Fibroblast of lung (primary cell): ENCODE measurements around the gene SHANK1.
"Not testable (repeated sequence)": the region's sequence is repeated elsewhere in the genome, so short reads cannot be mapped to it uniquely, and the experiment has no call there.

Experiments used
- CTCF ChIP-seq, 2 donors: IDR thresholded peaks in 1 of 2; conservative IDR thresholded peaks in 1 of 2; 1 replicate in 1 of 2; 2 replicates in 1 of 2; pipeline ENCODE4 v1.5.1; 2011 to 2012; ENCODE audit warnings: low read length in 2 of 2, control low read depth in 1 of 2, inconsistent platforms in 1 of 2, low read depth in 1 of 2, mild to moderate bottlenecking in 1 of 2
- EZH2 ChIP-seq: IDR thresholded peaks from 2 replicates; pipeline ENCODE4 v1.5.1; 2012; ENCODE audit warnings: low read length, control low read depth, mild to moderate bottlenecking; ENCODE audit errors: missing control alignments

- not testable (repeated sequence) for TF ChIP-seq CTCF (conservative IDR thresholded peaks at IDR 0.05 in 1 of 2, IDR thresholded peaks at IDR 0.05 in 1 of 2; ENCODE audit: low read depth in 1 of 2, low read length in 2 of 2); EZH2
Observed at GRCh38 chr19:50620394-50620906, 99.2 kb downstream of the SHANK1 start.
